ENCODE results near the gene CASZ1. TPM values are rescaled to one million over a fixed set of nuclear protein-coding genes. Genes with fewer than 3 reads are reported as not detected.

The CASZ1 gene
- total RNA-seq, 1 experiment from 2014 or later = 3.9 TPM

GRCh38 chr1:10722803-10723202 lies 73.6 kb downstream of the CASZ1 start:
- H3K9me3 Mint-ChIP-seq = no peaks in the 10 kb centered on the region; a peak in 1 of 5 replicates
- Histone ChIP-seq H2BK5ac (ENCODE audit: insufficient read length, low read length) (no peak overlapping the region), H2BK120ac (ENCODE audit: low read depth, low read length, poor library complexity, severe bottlenecking) (no peak overlapping the region), H3K18ac (ENCODE audit: insufficient read length, low read depth, low read length) (no peak overlapping the region), H3K23me2 (ENCODE audit: insufficient read length, low read depth, low read length, poor library complexity, severe bottlenecking) (no peaks in the 10 kb centered on the region), H2BK20ac (ENCODE audit: low read depth, low read length, poor library complexity, severe bottlenecking) (no peak overlapping the region), H3K56ac (ENCODE audit: insufficient read length, low read depth, low read length) (no peak overlapping the region), H3K27ac (ENCODE audit: insufficient read length, low read depth, low read length) (no peak overlapping the region), H4K20me1 (ENCODE audit: control insufficient read depth, insufficient read depth, insufficient read length) (no peaks in the 10 kb centered on the region), H3K79me1 (ENCODE audit: insufficient read depth, low read depth, low read length, poor library complexity, severe bottlenecking) (no peaks in the 10 kb centered on the region), H3K9me3 (ENCODE audit: control insufficient read depth, low read depth, low read length) (no peaks in the 10 kb centered on the region), H3K27me3 (ENCODE audit: insufficient read depth, low read length) (no peaks in the 10 kb centered on the region), H3K79me2 (ENCODE audit: insufficient read depth, low read length) (no peaks in the 10 kb centered on the region), H2AFZ (ENCODE audit: low read length) (no peak overlapping the region), H2AK5ac (ENCODE audit: insufficient read length, low read length) (no peak overlapping the region), H3K4ac (ENCODE audit: low read depth, low read length) (no peak overlapping the region), H2BK12ac (ENCODE audit: insufficient read length, low read depth, low read length) (no peak overlapping the region), H2BK15ac (ENCODE audit: low read depth, low read length) (no peak overlapping the region), H4K5ac (ENCODE audit: insufficient read length, low read depth, low read length) (no peak overlapping the region), H3K4me2 (ENCODE audit: insufficient read depth, insufficient read length, low read length) (no peak overlapping the region), H3K4me1 (ENCODE audit: insufficient read depth, low read length) (no peaks in the 10 kb centered on the region; the same call in 1 of the 2 replicates), H3T11ph (ENCODE audit: low read length) (no peak overlapping the region), H3K14ac (ENCODE audit: insufficient read depth, low read length) (peak overlapping the region; percentile 21; the same call in 1 of the 2 replicates), H4K91ac (ENCODE audit: insufficient read length, low read depth, low read length) (no peak overlapping the region), H3K9ac (ENCODE audit: extremely low read depth, insufficient read length, low read length) (no peak overlapping the region), H4K8ac (replicated peaks; ENCODE audit: insufficient read length, low read depth, low read length) (no peak overlapping the region), H3K23ac (ENCODE audit: insufficient read length, low read depth, low read length) (no peak overlapping the region)
- H3K27me3 Mint-ChIP-seq (ENCODE audit: low read depth) = no peaks in the 10 kb centered on the region
- no CpG with 5 or more reads among the region's 16 CpGs for WGBS (ENCODE audit: extremely low coverage, insufficient read length, low lambda C conversion rate)
- no peak overlapping the region for H3K27ac Mint-ChIP-seq
- H3K36me3 Mint-ChIP-seq (ENCODE audit: insufficient read depth in 1 of 3, low read depth in 3 of 3) = no peaks in the 10 kb centered on the region
- H3K4me3 Mint-ChIP-seq = no peak overlapping the region
- H3K4me1 Mint-ChIP-seq = peaks cover 15 to 41% of the 10 kb centered on the region in 2 experiments
- no peak for DNase-seq
- TF ChIP-seq, protein P1, sequence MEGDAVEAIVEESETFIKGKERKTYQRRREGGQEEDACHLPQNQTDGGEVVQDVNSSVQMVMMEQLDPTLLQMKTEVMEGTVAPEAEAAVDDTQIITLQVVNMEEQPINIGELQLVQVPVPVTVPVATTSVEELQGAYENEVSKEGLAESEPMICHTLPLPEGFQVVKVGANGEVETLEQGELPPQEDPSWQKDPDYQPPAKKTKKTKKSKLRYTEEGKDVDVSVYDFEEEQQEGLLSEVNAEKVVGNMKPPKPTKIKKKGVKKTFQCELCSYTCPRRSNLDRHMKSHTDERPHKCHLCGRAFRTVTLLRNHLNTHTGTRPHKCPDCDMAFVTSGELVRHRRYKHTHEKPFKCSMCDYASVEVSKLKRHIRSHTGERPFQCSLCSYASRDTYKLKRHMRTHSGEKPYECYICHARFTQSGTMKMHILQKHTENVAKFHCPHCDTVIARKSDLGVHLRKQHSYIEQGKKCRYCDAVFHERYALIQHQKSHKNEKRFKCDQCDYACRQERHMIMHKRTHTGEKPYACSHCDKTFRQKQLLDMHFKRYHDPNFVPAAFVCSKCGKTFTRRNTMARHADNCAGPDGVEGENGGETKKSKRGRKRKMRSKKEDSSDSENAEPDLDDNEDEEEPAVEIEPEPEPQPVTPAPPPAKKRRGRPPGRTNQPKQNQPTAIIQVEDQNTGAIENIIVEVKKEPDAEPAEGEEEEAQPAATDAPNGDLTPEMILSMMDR (conservative IDR thresholded peaks at IDR 0.05) = no peak

All from H9 (cell line).